HepG2 (cell line): ENCODE results near the gene VWA1. TPM values are rescaled to one million over a fixed set of nuclear protein-coding genes. Genes with fewer than 3 reads are reported as not detected.
A peak's percentile ranks its signal among the peaks of the same experiment; 100 is the strongest.

Source experiments
- CC2D1A ChIP-seq: sonication (generic); formaldehyde crosslinking; IDR thresholded peaks from 2 replicates; pipeline ENCODE4 v1.8.1; 2023; ENCODE audit warnings: mild to moderate bottlenecking, missing genetic modification reagents
- DMAP1 ChIP-seq: IDR thresholded peaks from 2 replicates; pipeline ENCODE4 v1.6.1; 2016
- PAX8 ChIP-seq: sonication (generic); formaldehyde crosslinking; IDR thresholded peaks from 2 replicates; pipeline ENCODE4 v1.8.0; 2022; ENCODE audit warnings: mild to moderate bottlenecking, missing genetic modification reagents, borderline replicate concordance
- SRY ChIP-seq: sonication (generic); formaldehyde crosslinking; IDR thresholded peaks from 2 replicates; pipeline ENCODE4 v1.8.0; 2022; ENCODE audit warnings: mild to moderate bottlenecking, missing genetic modification reagents
- ZIK1 ChIP-seq: sonication (generic); formaldehyde crosslinking; IDR thresholded peaks from 2 replicates; pipeline ENCODE4 v1.5.0; 2020; ENCODE audit warnings: mild to moderate bottlenecking, low read depth, missing genetic modification reagents, borderline replicate concordance
- ZNF230 ChIP-seq: sonication (generic); formaldehyde crosslinking; IDR thresholded peaks from 2 replicates; pipeline ENCODE4 v1.4.0; 2020; ENCODE audit warnings: mild to moderate bottlenecking, missing genetic modification reagents
- polyA plus RNA-seq, 8 experiments: library from polyadenylated mRNA; depleted of rRNA in 3 of 8; stranded (reverse) in 7 of 8; unstranded in 1 of 8; fragments of >200 nt; fragmentation: Illumina TruSeq in 4 of 8; extraction: Trizol in 4 of 8; gene quantifications; 2 replicates each; pipeline versions ENCODE4 v1.2.1 to v1.2.3, GENCODE V29; 2011 to 2016; ENCODE audit warnings: low read depth in 4 of 8, missing spikeins in 1 of 8, mixed read lengths in 1 of 8; ENCODE audit not compliant: insufficient read depth in 1 of 8
- total RNA-seq, 5 experiments: library from RNA; depleted of rRNA; stranded (reverse); fragments of >200 nt; fragmentation: Illumina TruSeq; extraction: Trizol; gene quantifications; 2 replicates each; pipeline ENCODE4 v1.2.3, GENCODE V29; 2016; ENCODE audit warnings: low read depth in 1 of 5
- TF ChIP-seq, protein P1 (sequence below): sonication (generic); formaldehyde crosslinking; IDR thresholded peaks from 2 replicates; pipeline ENCODE4 v1.4.0; 2020; ENCODE audit warnings: missing genetic modification reagents
- TF ChIP-seq, protein P2 (sequence below): sonication (generic); formaldehyde crosslinking; IDR thresholded peaks from 2 replicates; pipeline ENCODE4 v1.4.0; 2020; ENCODE audit warnings: missing genetic modification reagents
- TF ChIP-seq, protein P3 (sequence below): sonication (generic); formaldehyde crosslinking; IDR thresholded peaks from 2 replicates; pipeline ENCODE4 v1.4.0; 2020; ENCODE audit warnings: mild to moderate bottlenecking, low read depth, missing genetic modification reagents
- TF ChIP-seq, protein P4 (sequence below): sonication (generic); formaldehyde crosslinking; IDR thresholded peaks from 2 replicates; pipeline ENCODE4 v1.4.0; 2020; ENCODE audit warnings: missing genetic modification reagents
- TF ChIP-seq, protein P5 (sequence below): sonication (generic); formaldehyde crosslinking; IDR thresholded peaks from 2 replicates; pipeline ENCODE4 v1.4.0; 2020; ENCODE audit warnings: mild to moderate bottlenecking, missing genetic modification reagents

Gene VWA1
- total and polyA plus RNA-seq, 2 of the 13 experiments (the other 11 are each of a cell fraction or from before 2014, with no cell fraction given): 40.9 to 57.5 TPM

DNA sequence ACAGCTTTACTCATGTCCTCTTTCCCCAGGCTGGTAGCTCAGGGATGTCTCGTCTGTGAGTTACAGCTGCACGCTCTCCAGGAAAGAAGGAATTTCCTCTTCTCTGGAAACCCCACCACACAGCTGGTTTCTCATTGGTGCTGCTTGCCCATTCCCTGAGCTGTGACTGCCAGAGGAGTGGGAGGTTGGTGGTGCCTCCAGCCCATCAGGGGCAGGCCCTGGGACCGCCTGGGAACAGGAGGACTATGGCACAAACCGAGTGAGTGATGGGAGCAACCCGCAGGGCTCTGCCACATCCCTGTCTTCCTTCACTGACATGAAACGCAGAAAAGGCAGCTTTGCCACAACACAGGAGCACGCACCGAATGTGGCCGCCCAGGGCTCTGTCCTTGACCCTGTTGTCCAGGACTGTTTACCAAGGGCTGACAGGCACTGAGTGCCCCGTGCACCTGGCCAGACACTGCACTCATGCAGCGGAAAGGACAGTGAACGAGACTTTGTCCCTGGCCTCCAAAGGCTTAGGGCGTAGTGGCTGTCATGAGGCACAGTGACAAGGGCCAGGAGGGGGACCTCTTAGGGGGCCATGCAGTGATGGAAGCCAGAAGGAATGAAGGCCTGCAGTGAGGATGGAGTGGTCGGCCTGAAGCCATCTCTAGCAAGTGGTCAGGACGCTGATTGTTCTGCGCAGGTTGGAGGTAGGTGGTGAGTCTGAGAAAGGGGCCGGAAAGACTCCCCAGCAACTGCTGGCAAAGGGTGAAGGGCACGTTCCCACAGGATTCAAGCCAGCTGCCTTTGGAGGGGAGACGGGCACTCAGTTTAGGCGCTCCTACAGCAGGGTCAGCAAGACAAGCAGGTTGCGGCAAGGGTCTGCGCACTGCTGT is 34.7 kb upstream of the VWA1 start (continued):
- TF ChIP-seq, protein P1, sequence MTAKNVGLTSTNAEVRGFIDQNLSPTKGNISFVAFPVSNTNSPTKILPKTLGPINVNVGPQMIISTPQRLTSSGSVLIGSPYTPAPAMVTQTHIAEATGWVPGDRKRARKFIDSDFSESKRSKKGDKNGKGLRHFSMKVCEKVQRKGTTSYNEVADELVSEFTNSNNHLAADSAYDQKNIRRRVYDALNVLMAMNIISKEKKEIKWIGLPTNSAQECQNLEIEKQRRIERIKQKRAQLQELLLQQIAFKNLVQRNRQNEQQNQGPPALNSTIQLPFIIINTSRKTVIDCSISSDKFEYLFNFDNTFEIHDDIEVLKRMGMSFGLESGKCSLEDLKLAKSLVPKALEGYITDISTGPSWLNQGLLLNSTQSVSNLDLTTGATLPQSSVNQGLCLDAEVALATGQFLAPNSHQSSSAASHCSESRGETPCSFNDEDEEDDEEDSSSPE (CRISPR knock-in tag): peak; percentile 58; the same call in 1 of the 2 replicates
- TF ChIP-seq PAX8 (CRISPR knock-in tag) (no peak), ZIK1 (peak; percentile 89; the same call in 1 of the 2 replicates), SRY (no peak), CC2D1A (peak; percentile 64; the same call in 1 of the 2 replicates), ZNF230 (CRISPR knock-in tag) (peak; percentile 91; the same call in 1 of the 2 replicates), DMAP1 (peak; percentile 91; the same call in 1 of the 2 replicates)
- TF ChIP-seq, protein P2, sequence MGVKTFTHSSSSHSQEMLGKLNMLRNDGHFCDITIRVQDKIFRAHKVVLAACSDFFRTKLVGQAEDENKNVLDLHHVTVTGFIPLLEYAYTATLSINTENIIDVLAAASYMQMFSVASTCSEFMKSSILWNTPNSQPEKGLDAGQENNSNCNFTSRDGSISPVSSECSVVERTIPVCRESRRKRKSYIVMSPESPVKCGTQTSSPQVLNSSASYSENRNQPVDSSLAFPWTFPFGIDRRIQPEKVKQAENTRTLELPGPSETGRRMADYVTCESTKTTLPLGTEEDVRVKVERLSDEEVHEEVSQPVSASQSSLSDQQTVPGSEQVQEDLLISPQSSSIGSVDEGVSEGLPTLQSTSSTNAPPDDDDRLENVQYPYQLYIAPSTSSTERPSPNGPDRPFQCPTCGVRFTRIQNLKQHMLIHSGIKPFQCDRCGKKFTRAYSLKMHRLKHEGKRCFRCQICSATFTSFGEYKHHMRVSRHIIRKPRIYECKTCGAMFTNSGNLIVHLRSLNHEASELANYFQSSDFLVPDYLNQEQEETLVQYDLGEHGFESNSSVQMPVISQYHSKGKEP (CRISPR knock-in tag): no peak; the same call in 1 of the 2 replicates
- TF ChIP-seq, protein P3, sequence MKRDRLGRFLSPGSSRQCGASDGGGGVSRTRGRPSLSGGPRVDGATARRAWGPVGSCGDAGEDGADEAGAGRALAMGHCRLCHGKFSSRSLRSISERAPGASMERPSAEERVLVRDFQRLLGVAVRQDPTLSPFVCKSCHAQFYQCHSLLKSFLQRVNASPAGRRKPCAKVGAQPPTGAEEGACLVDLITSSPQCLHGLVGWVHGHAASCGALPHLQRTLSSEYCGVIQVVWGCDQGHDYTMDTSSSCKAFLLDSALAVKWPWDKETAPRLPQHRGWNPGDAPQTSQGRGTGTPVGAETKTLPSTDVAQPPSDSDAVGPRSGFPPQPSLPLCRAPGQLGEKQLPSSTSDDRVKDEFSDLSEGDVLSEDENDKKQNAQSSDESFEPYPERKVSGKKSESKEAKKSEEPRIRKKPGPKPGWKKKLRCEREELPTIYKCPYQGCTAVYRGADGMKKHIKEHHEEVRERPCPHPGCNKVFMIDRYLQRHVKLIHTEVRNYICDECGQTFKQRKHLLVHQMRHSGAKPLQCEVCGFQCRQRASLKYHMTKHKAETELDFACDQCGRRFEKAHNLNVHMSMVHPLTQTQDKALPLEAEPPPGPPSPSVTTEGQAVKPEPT: peak; percentile 24; the same call in 1 of the 2 replicates
- TF ChIP-seq, protein P4, sequence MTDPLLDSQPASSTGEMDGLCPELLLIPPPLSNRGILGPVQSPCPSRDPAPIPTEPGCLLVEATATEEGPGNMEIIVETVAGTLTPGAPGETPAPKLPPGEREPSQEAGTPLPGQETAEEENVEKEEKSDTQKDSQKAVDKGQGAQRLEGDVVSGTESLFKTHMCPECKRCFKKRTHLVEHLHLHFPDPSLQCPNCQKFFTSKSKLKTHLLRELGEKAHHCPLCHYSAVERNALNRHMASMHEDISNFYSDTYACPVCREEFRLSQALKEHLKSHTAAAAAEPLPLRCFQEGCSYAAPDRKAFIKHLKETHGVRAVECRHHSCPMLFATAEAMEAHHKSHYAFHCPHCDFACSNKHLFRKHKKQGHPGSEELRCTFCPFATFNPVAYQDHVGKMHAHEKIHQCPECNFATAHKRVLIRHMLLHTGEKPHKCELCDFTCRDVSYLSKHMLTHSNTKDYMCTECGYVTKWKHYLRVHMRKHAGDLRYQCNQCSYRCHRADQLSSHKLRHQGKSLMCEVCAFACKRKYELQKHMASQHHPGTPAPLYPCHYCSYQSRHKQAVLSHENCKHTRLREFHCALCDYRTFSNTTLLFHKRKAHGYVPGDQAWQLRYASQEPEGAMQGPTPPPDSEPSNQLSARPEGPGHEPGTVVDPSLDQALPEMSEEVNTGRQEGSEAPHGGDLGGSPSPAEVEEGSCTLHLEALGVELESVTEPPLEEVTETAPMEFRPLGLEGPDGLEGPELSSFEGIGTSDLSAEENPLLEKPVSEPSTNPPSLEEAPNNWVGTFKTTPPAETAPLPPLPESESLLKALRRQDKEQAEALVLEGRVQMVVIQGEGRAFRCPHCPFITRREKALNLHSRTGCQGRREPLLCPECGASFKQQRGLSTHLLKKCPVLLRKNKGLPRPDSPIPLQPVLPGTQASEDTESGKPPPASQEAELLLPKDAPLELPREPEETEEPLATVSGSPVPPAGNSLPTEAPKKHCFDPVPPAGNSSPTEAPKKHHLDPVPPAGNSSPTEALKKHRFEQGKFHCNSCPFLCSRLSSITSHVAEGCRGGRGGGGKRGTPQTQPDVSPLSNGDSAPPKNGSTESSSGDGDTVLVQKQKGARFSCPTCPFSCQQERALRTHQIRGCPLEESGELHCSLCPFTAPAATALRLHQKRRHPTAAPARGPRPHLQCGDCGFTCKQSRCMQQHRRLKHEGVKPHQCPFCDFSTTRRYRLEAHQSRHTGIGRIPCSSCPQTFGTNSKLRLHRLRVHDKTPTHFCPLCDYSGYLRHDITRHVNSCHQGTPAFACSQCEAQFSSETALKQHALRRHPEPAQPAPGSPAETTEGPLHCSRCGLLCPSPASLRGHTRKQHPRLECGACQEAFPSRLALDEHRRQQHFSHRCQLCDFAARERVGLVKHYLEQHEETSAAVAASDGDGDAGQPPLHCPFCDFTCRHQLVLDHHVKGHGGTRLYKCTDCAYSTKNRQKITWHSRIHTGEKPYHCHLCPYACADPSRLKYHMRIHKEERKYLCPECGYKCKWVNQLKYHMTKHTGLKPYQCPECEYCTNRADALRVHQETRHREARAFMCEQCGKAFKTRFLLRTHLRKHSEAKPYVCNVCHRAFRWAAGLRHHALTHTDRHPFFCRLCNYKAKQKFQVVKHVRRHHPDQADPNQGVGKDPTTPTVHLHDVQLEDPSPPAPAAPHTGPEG (CRISPR knock-in tag): 0 out of 2 replicates have a peak, but pooled peaks have one; percentile 63
- TF ChIP-seq, protein P5, sequence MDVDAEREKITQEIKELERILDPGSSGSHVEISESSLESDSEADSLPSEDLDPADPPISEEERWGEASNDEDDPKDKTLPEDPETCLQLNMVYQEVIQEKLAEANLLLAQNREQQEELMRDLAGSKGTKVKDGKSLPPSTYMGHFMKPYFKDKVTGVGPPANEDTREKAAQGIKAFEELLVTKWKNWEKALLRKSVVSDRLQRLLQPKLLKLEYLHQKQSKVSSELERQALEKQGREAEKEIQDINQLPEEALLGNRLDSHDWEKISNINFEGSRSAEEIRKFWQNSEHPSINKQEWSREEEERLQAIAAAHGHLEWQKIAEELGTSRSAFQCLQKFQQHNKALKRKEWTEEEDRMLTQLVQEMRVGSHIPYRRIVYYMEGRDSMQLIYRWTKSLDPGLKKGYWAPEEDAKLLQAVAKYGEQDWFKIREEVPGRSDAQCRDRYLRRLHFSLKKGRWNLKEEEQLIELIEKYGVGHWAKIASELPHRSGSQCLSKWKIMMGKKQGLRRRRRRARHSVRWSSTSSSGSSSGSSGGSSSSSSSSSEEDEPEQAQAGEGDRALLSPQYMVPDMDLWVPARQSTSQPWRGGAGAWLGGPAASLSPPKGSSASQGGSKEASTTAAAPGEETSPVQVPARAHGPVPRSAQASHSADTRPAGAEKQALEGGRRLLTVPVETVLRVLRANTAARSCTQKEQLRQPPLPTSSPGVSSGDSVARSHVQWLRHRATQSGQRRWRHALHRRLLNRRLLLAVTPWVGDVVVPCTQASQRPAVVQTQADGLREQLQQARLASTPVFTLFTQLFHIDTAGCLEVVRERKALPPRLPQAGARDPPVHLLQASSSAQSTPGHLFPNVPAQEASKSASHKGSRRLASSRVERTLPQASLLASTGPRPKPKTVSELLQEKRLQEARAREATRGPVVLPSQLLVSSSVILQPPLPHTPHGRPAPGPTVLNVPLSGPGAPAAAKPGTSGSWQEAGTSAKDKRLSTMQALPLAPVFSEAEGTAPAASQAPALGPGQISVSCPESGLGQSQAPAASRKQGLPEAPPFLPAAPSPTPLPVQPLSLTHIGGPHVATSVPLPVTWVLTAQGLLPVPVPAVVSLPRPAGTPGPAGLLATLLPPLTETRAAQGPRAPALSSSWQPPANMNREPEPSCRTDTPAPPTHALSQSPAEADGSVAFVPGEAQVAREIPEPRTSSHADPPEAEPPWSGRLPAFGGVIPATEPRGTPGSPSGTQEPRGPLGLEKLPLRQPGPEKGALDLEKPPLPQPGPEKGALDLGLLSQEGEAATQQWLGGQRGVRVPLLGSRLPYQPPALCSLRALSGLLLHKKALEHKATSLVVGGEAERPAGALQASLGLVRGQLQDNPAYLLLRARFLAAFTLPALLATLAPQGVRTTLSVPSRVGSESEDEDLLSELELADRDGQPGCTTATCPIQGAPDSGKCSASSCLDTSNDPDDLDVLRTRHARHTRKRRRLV: no peak
